Suprapubic skin (tissue), 3 donors: ENCODE measurements around the gene BIRC3.

Experiments
- POLR2A ChIP-seq, 2 donors: fragments of 450-650 bp; IDR thresholded peaks; one replicate each; pipeline ENCODE4 v1.6.1; 2017; ENCODE audit warnings: antibody characterized with exemption in 2 of 2, mild to moderate bottlenecking in 2 of 2, moderate library complexity in 2 of 2
- TF ChIP-seq, protein P1 (sequence below), 2 donors: fragments of 200-600 bp in 1 of 2; fragments of 450-650 bp in 1 of 2; sonication (generic) in 1 of 2; IDR thresholded peaks; one replicate each; pipeline ENCODE4 v1.5.1; 2016 to 2019; ENCODE audit warnings: antibody characterized with exemption in 2 of 2, mild to moderate bottlenecking in 1 of 2, moderate library complexity in 1 of 2

DNA sequence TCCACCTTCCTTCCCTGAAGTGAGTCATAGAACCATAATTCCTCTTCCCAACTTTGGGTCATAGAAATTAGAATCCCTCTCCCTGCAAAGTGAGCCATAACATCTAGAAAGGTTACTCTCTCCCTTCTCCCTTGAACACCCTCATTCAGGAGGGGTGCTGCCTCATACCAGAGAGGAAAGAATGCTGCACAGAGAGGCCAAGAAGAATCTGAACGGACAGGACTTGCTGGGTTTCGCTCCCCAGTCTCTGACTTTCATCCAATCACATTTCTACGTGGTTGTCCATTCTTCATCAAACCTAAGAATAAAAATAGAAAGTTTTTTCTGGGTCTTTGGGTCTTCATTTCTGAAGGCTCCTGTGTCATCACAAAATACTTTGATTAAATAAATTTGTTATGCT lies 31.0 kb upstream of the BIRC3 start:
- TF ChIP-seq POLR2A (IDR thresholded peaks at IDR 0.05) = no peak
- TF ChIP-seq, protein P1, sequence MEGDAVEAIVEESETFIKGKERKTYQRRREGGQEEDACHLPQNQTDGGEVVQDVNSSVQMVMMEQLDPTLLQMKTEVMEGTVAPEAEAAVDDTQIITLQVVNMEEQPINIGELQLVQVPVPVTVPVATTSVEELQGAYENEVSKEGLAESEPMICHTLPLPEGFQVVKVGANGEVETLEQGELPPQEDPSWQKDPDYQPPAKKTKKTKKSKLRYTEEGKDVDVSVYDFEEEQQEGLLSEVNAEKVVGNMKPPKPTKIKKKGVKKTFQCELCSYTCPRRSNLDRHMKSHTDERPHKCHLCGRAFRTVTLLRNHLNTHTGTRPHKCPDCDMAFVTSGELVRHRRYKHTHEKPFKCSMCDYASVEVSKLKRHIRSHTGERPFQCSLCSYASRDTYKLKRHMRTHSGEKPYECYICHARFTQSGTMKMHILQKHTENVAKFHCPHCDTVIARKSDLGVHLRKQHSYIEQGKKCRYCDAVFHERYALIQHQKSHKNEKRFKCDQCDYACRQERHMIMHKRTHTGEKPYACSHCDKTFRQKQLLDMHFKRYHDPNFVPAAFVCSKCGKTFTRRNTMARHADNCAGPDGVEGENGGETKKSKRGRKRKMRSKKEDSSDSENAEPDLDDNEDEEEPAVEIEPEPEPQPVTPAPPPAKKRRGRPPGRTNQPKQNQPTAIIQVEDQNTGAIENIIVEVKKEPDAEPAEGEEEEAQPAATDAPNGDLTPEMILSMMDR (IDR thresholded peaks at IDR 0.05) = no peak
